Renal cortex interstitium (tissue), 11 donors: ENCODE data around the gene GNAL. TPM values are rescaled to one million over a fixed set of nuclear protein-coding genes. Genes with fewer than 3 reads are reported as not detected.
"Not testable (repeated sequence)": the region's sequence is repeated elsewhere in the genome, so short reads cannot be mapped to it uniquely, and the experiment has no call there.

Source experiments
- DNase-seq, 11 donors: peaks; one replicate each; pipeline ENCODE4 v3.0.0-alpha.2; 2013; ENCODE audit warnings: low read depth in 9 of 11, low spot score in 4 of 11; ENCODE audit errors: extremely low read depth in 1 of 11
- polyA plus RNA-seq, 3 donors: library from polyadenylated mRNA; unstranded; fragments of 120-200 nt; gene quantifications; one replicate each; pipeline ENCODE4 v1.2.1, GENCODE V29; 2013; ENCODE audit not compliant: insufficient read length in 3 of 3

GNAL gene
- polyA plus RNA-seq, 3 donors: 3.7 to 4.1 (median 4.0) TPM

- DNase-seq: no peak
Measured at GRCh38 chr18:11882636-11883035, 193.6 kb downstream of the GNAL start.

- no peak for DNase-seq
Measured at GRCh38 chr18:11883153-11883552, 194.1 kb downstream of the GNAL start.

GRCh38 chr18:11884396-11885030 is 195.4 kb downstream of the GNAL start:
- DNase-seq: no peak

GRCh38 chr18:11885278-11885947 is 196.3 kb downstream of the GNAL start:
- peak in 1 of 11 donors; percentile 33 for DNase-seq

- DNase-seq: no peak
Measured at GRCh38 chr18:11886577-11887110, 197.6 kb downstream of the GNAL start.

GRCh38 chr18:11887328-11888128 is 198.5 kb downstream of the GNAL start:
- no peak for DNase-seq

GRCh38 chr18:11888726-11889125 is 199.7 kb downstream of the GNAL start:
- no peak for DNase-seq

GRCh38 chr18:11889284-11889683 is 200.2 kb downstream of the GNAL start:
- DNase-seq: no peak

GRCh38 chr18:11891737-11892136 is 202.7 kb downstream of the GNAL start:
- DNase-seq: no peak

GRCh38 chr18:11892438-11892837 is 203.4 kb downstream of the GNAL start:
- not testable (repeated sequence) for DNase-seq

GRCh38 chr18:11897781-11898180 is 208.7 kb downstream of the GNAL start:
- DNase-seq: no peak

- no peak for DNase-seq
Measured at GRCh38 chr18:11899063-11899462, 210.0 kb downstream of the GNAL start.

GRCh38 chr18:11901826-11902438 is 212.9 kb downstream of the GNAL start:
- DNase-seq: no peak

GRCh38 chr18:11902522-11903292 is 213.6 kb downstream of the GNAL start:
- DNase-seq: no peak

GRCh38 chr18:11905613-11906012 is 216.5 kb downstream of the GNAL start:
- DNase-seq: no peak

- DNase-seq: no peak
Measured at GRCh38 chr18:11906176-11906575, 217.1 kb downstream of the GNAL start.

- DNase-seq: no peak
Measured at GRCh38 chr18:11906926-11907874, 218.1 kb downstream of the GNAL start.
